Activated CD4-positive, alpha-beta T cell treated with anti-CD3 and anti-CD28 coated beads, Interleukin-2, amount 10 ng/mL, durations not matched to agents 7 days and 5 days (primary cell): ENCODE data around the gene FANCG. TPM values are rescaled to one million over a fixed set of nuclear protein-coding genes. Genes with fewer than 3 reads are reported as not detected.
A peak's percentile ranks its signal among the peaks of the same experiment; 100 is the strongest.

Experiments
- CTCF ChIA-PET: fragments of 350-600 bp; sonication (Branson Sonifier 250); formaldehyde crosslinking; loops from one replicate; lab custom pipeline; 2021; ENCODE audit warnings: antibody characterized with exemption; lab: Charles Lee
- POLR2A ChIA-PET: fragments of 350-600 bp; sonication (Branson Sonifier 250); formaldehyde crosslinking; loops from one replicate; lab custom pipeline; 2021; ENCODE audit warnings: antibody characterized with exemption; lab: Charles Lee
- DNase-seq: peaks from one replicate; pipeline ENCODE4 v3.0.0-alpha.2; 2020
- H3K27ac Mint-ChIP-seq: one replicate; pipeline ENCODE4 v1.8.0; 2021; ENCODE audit warnings: mild to moderate bottlenecking, moderate library complexity, mixed read lengths
- H3K27me3 Mint-ChIP-seq: one replicate; pipeline ENCODE4 v1.8.0; 2021; ENCODE audit warnings: mixed read lengths
- H3K36me3 Mint-ChIP-seq: one replicate; pipeline ENCODE4 v1.8.0; 2021; ENCODE audit warnings: low read depth, mixed read lengths
- H3K4me1 Mint-ChIP-seq: one replicate; pipeline ENCODE4 v1.8.0; 2021; ENCODE audit warnings: mixed read lengths
- H3K4me3 Mint-ChIP-seq: one replicate; pipeline ENCODE4 v1.8.0; 2021; ENCODE audit warnings: mild to moderate bottlenecking, moderate library complexity, mixed read lengths
- H3K9me3 Mint-ChIP-seq: one replicate; pipeline ENCODE4 v1.8.0; 2021; ENCODE audit warnings: mixed read lengths
- total RNA-seq, 2 experiments: library from RNA; stranded (reverse); gene quantifications; one replicate each; pipeline ENCODE4 v1.2.3, GENCODE V29; 2021

FANCG gene
- total RNA-seq, 2 experiments from 2014 or later: 117 to 123 TPM

- peak; percentile 61 for DNase-seq
- H3K9me3 Mint-ChIP-seq: no peaks in the 10 kb centered on the region
- H3K4me3 Mint-ChIP-seq: no peak overlapping the region
- peaks cover 3% of the 10 kb centered on the region for H3K4me1 Mint-ChIP-seq
- peaks cover 36% of the 10 kb centered on the region for H3K36me3 Mint-ChIP-seq
- ChIA-PET CTCF (interaction anchor here (0.6 to 3.6 kb wide), 22 partner anchors 9 to 842 kb away, joined by 3 to 25 read pairs (median 4); partner anchors contain the start of genes FANCG and VCP), POLR2A (interaction anchor here (1.0 kb wide), 1 partner anchor 152 kb away, joined by 6 read pairs; no protein-coding TSS in a partner anchor)
- H3K27ac Mint-ChIP-seq: peak overlapping the region; percentile 55
- no peaks in the 10 kb centered on the region for H3K27me3 Mint-ChIP-seq
Measured at GRCh38 chr9:35051069-35051967, 28.4 kb downstream of the FANCG start.

GRCh38 chr9:35048511-35048910 is 31.2 kb downstream of the FANCG start:
- CTCF ChIA-PET: no interaction called here
- no peaks in the 10 kb centered on the region for H3K9me3 Mint-ChIP-seq
- peaks cover 17% of the 10 kb centered on the region for H3K36me3 Mint-ChIP-seq

GRCh38 chr9:35044071-35044470 is 35.7 kb downstream of the FANCG start:
- H3K27ac Mint-ChIP-seq: no peak overlapping the region
- POLR2A ChIA-PET: no interaction called here
- H3K4me1 Mint-ChIP-seq: no peaks in the 10 kb centered on the region
- H3K36me3 Mint-ChIP-seq: peaks cover 11% of the 10 kb centered on the region
- CTCF ChIA-PET: interaction anchor here (1.2 to 2.4 kb wide), 4 partner anchors 11 to 144 kb away, joined by 4 to 6 read pairs (median 5); no protein-coding TSS in a partner anchor
- H3K9me3 Mint-ChIP-seq: no peaks in the 10 kb centered on the region
- H3K27me3 Mint-ChIP-seq: no peaks in the 10 kb centered on the region
- DNase-seq: no peak
- H3K4me3 Mint-ChIP-seq: no peak overlapping the region

More at GRCh38 chr9:35048511-35048910, 31.2 kb downstream of the FANCG start:
- H3K4me1 Mint-ChIP-seq: peaks cover 3% of the 10 kb centered on the region
- H3K4me3 Mint-ChIP-seq: no peak overlapping the region
- no peak for DNase-seq
- H3K27me3 Mint-ChIP-seq: no peaks in the 10 kb centered on the region
- POLR2A ChIA-PET: no interaction called here
- H3K27ac Mint-ChIP-seq: no peak overlapping the region

- no peak overlapping the region for H3K27ac Mint-ChIP-seq
- ChIA-PET CTCF (interaction anchor here (0.7 to 2.5 kb wide), 5 partner anchors 9 to 45 kb away, joined by 3 to 9 read pairs (median 4); no protein-coding TSS in a partner anchor), POLR2A (no interaction called here)
- no peaks in the 10 kb centered on the region for H3K27me3 Mint-ChIP-seq
- peaks cover 5% of the 10 kb centered on the region for H3K36me3 Mint-ChIP-seq
- no peaks in the 10 kb centered on the region for H3K4me1 Mint-ChIP-seq
- DNase-seq: no peak
- no peak overlapping the region for H3K4me3 Mint-ChIP-seq
- no peaks in the 10 kb centered on the region for H3K9me3 Mint-ChIP-seq
Measured at GRCh38 chr9:35042891-35043545, 36.7 kb downstream of the FANCG start.

GRCh38 chr9:35042081-35042604 is 37.6 kb downstream of the FANCG start:
- DNase-seq: no peak
- Mint-ChIP-seq H3K36me3 (peaks cover 5% of the 10 kb centered on the region), H3K27ac (no peak overlapping the region), H3K9me3 (no peaks in the 10 kb centered on the region), H3K4me1 (no peaks in the 10 kb centered on the region), H3K4me3 (no peak overlapping the region), H3K27me3 (no peaks in the 10 kb centered on the region)
- CTCF ChIA-PET: interaction anchor here (0.7 to 2.5 kb wide), 2 partner anchors 10 to 15 kb away, joined by 4 to 9 read pairs; no protein-coding TSS in a partner anchor
- POLR2A ChIA-PET: no interaction called here

GRCh38 chr9:35035851-35036701 is 43.7 kb downstream of the FANCG start:
- ChIA-PET POLR2A (interaction anchor here (1.0 kb wide), 1 partner anchor 137 kb away, joined by 3 read pairs; no protein-coding TSS in a partner anchor), CTCF (interaction anchor here (0.6 to 1.6 kb wide), 4 partner anchors 15 to 320 kb away, joined by 3 to 6 read pairs (median 4); no protein-coding TSS in a partner anchor)
- H3K27ac Mint-ChIP-seq: peak overlapping the region; percentile 89
- H3K4me1 Mint-ChIP-seq: peaks cover 13% of the 10 kb centered on the region
- H3K36me3 Mint-ChIP-seq: no peaks in the 10 kb centered on the region
- H3K27me3 Mint-ChIP-seq: no peaks in the 10 kb centered on the region
- peak; percentile 75 for DNase-seq
- H3K4me3 Mint-ChIP-seq: peak overlapping the region; percentile 64
- no peaks in the 10 kb centered on the region for H3K9me3 Mint-ChIP-seq

GRCh38 chr9:35033101-35033500 is 46.6 kb downstream of the FANCG start:
- ChIA-PET CTCF (no interaction called here), POLR2A (no interaction called here)
- H3K27me3 Mint-ChIP-seq: no peaks in the 10 kb centered on the region
- no peaks in the 10 kb centered on the region for H3K9me3 Mint-ChIP-seq
- H3K36me3 Mint-ChIP-seq: no peaks in the 10 kb centered on the region
- H3K4me3 Mint-ChIP-seq: no peak overlapping the region
- DNase-seq: no peak
- no peak overlapping the region for H3K27ac Mint-ChIP-seq
- peaks cover 17% of the 10 kb centered on the region for H3K4me1 Mint-ChIP-seq

GRCh38 chr9:35029852-35030251 is 49.9 kb downstream of the FANCG start:
- Mint-ChIP-seq H3K27me3 (no peaks in the 10 kb centered on the region), H3K27ac (no peak overlapping the region), H3K36me3 (no peaks in the 10 kb centered on the region), H3K4me3 (no peak overlapping the region), H3K4me1 (peaks cover 13% of the 10 kb centered on the region), H3K9me3 (no peaks in the 10 kb centered on the region)
- POLR2A ChIA-PET: no interaction called here
- no peak for DNase-seq
- CTCF ChIA-PET: interaction anchor here (1.2 to 1.4 kb wide), 2 partner anchors 9 to 41 kb away, joined by 3 to 4 read pairs; partner anchors contain the start of gene DNAJB5

GRCh38 chr9:35029241-35029640 is 50.5 kb downstream of the FANCG start:
- peaks cover 13% of the 10 kb centered on the region for H3K4me1 Mint-ChIP-seq
- DNase-seq: no peak
- H3K9me3 Mint-ChIP-seq: no peaks in the 10 kb centered on the region
- ChIA-PET CTCF (no interaction called here), POLR2A (no interaction called here)
- H3K36me3 Mint-ChIP-seq: no peaks in the 10 kb centered on the region
- H3K27ac Mint-ChIP-seq: no peak overlapping the region
- no peaks in the 10 kb centered on the region for H3K27me3 Mint-ChIP-seq
- no peak overlapping the region for H3K4me3 Mint-ChIP-seq

GRCh38 chr9:35028341-35028740 is 51.4 kb downstream of the FANCG start:
- CTCF ChIA-PET: interaction anchor here (1.1 kb wide), 1 partner anchor 15 kb away, joined by 3 read pairs; no protein-coding TSS in a partner anchor
- POLR2A ChIA-PET: no interaction called here
- no peaks in the 10 kb centered on the region for H3K9me3 Mint-ChIP-seq
- H3K4me1 Mint-ChIP-seq: peaks cover 19% of the 10 kb centered on the region
- H3K4me3 Mint-ChIP-seq: no peak overlapping the region
- DNase-seq: no peak
- H3K27me3 Mint-ChIP-seq: no peaks in the 10 kb centered on the region
- H3K27ac Mint-ChIP-seq: no peak overlapping the region
- H3K36me3 Mint-ChIP-seq: no peaks in the 10 kb centered on the region

GRCh38 chr9:35027860-35028259 is 51.9 kb downstream of the FANCG start:
- Mint-ChIP-seq H3K4me3 (no peak overlapping the region), H3K27me3 (no peaks in the 10 kb centered on the region), H3K36me3 (no peaks in the 10 kb centered on the region), H3K27ac (no peak overlapping the region), H3K9me3 (no peaks in the 10 kb centered on the region), H3K4me1 (peaks cover 21% of the 10 kb centered on the region)
- DNase-seq: no peak
- CTCF ChIA-PET: interaction anchor here (1.1 kb wide), 1 partner anchor 15 kb away, joined by 3 read pairs; no protein-coding TSS in a partner anchor
- POLR2A ChIA-PET: no interaction called here
